ENCODE results near the gene RNLS. TPM values are rescaled to one million over a fixed set of nuclear protein-coding genes. Genes with fewer than 3 reads are reported as not detected.

The RNLS gene
- total and polyA plus RNA-seq, 2 of the 8 experiments (the other 6 are each of a cell fraction or from before 2014, with no cell fraction given): 7.5 to 12.7 TPM

GRCh38 chr10:88450201-88450600 lies 132.9 kb downstream of the RNLS start (continued):
- no peak for TF ChIP-seq POU5F1 (IDR thresholded peaks at IDR 0.05; ENCODE audit: low read depth, low read length)
- TF ChIP-seq TAF7 (optimal IDR thresholded peaks at IDR 0.05; ENCODE audit: borderline replicate concordance, low read depth, low read length): no peak
- TF ChIP-seq GABPA (IDR thresholded peaks at IDR 0.05; ENCODE audit: borderline replicate concordance, insufficient read depth, low read length): no peak
- TF ChIP-seq ZNF274 (IDR thresholded peaks at IDR 0.05; ENCODE audit: borderline replicate concordance, extremely low read depth, low read length): no peak
- no peak for TF ChIP-seq KDM4A (IDR thresholded peaks at IDR 0.05; ENCODE audit: low read depth, low read length, severe bottlenecking)
- no peak for TF ChIP-seq EZH2 (IDR thresholded peaks at IDR 0.05; ENCODE audit: low read depth, low read length, severe bottlenecking)
